CD14-positive monocyte (primary cell): ENCODE measurements around the gene C9. TPM values are rescaled to one million over a fixed set of nuclear protein-coding genes. Genes with fewer than 3 reads are reported as not detected.

Experiments used
- DNase-seq, 3 donors: peaks; one replicate each; pipeline ENCODE4 v3.0.0-alpha.2; 2011 to 2022
- H2AFZ ChIP-seq: 2 replicates; pipeline ENCODE4 v1.6.0; 2012; ENCODE audit warnings: mild to moderate bottlenecking, low read depth, low read length, inconsistent platforms; ENCODE audit not compliant: insufficient read depth, poor library complexity, severe bottlenecking
- H3K27ac ChIP-seq, 2 donors: 1 replicate in 1 of 2; 2 replicates in 1 of 2; pipeline ENCODE4 v1.5.1; 2012 to 2013; ENCODE audit warnings: low read length in 2 of 2, control low read depth in 1 of 2, inconsistent platforms in 1 of 2, low read depth in 1 of 2, mild to moderate bottlenecking in 1 of 2
- H3K27me3 ChIP-seq, 2 donors: one replicate each; pipeline versions ENCODE4 v1.6.0 to v1.6.1; 2011 to 2013; ENCODE audit warnings: low read length in 2 of 2; ENCODE audit not compliant: control insufficient read depth in 2 of 2, insufficient read depth in 2 of 2
- H3K36me3 ChIP-seq, 2 donors: replicated peaks in 1 of 2; 1 replicate in 1 of 2; 2 replicates in 1 of 2; pipeline versions ENCODE4 v1.5.1 to v1.6.1; 2012 to 2013; ENCODE audit warnings: low read length in 2 of 2, control low read depth in 1 of 2, inconsistent platforms in 1 of 2, mild to moderate bottlenecking in 1 of 2; ENCODE audit not compliant: insufficient read depth in 2 of 2, control insufficient read depth in 1 of 2
- H3K4me1 ChIP-seq, 2 donors: 1 replicate in 1 of 2; 2 replicates in 1 of 2; pipeline versions ENCODE4 v1.5.1 to v1.6.1; 2012 to 2013; ENCODE audit warnings: low read length in 2 of 2, control low read depth in 1 of 2, inconsistent platforms in 1 of 2, mild to moderate bottlenecking in 1 of 2, moderate library complexity in 1 of 2; ENCODE audit not compliant: insufficient read depth in 2 of 2, control insufficient read depth in 1 of 2
- H3K4me2 ChIP-seq: replicated peaks from 2 replicates; pipeline ENCODE3; 2012; ENCODE audit warnings: low read length, moderate library complexity, mild to moderate bottlenecking; ENCODE audit not compliant: poor library complexity, severe bottlenecking; ENCODE audit errors: extremely low read depth
- H3K4me3 ChIP-seq, 3 experiments: fragments of 200-600 bp in 1 of 3; sonication (generic) in 1 of 3; replicated peaks in 1 of 3; 1 replicate in 2 of 3; 2 replicates in 1 of 3; pipeline ENCODE4 v1.5.1; 2011 to 2013; ENCODE audit warnings: low read length in 3 of 3, mild to moderate bottlenecking in 3 of 3, control low read depth in 2 of 3, low read depth in 2 of 3, inconsistent platforms in 1 of 3, moderate library complexity in 1 of 3
- H3K79me2 ChIP-seq: 2 replicates; pipeline ENCODE4 v1.6.0; 2012; ENCODE audit warnings: mild to moderate bottlenecking, control low read depth, inconsistent platforms, low read length, moderate library complexity; ENCODE audit not compliant: insufficient read depth
- H3K9ac ChIP-seq: 2 replicates; pipeline ENCODE4 v1.6.0; 2017; ENCODE audit warnings: low read length, mild to moderate bottlenecking; ENCODE audit not compliant: insufficient read depth, poor library complexity, severe bottlenecking
- H3K9me3 ChIP-seq, 2 donors: replicated peaks in 1 of 2; 1 replicate in 1 of 2; 2 replicates in 1 of 2; pipeline versions ENCODE4 v1.5.1 to v1.6.1; 2012 to 2013; ENCODE audit warnings: low read length in 2 of 2, control low read depth in 1 of 2; ENCODE audit not compliant: control insufficient read depth in 1 of 2, insufficient read depth in 1 of 2
- H4K20me1 ChIP-seq: 2 replicates; pipeline ENCODE4 v1.6.0; 2012; ENCODE audit warnings: mild to moderate bottlenecking, low read length, control low read depth, moderate library complexity; ENCODE audit not compliant: insufficient read depth
- H3K27ac Mint-ChIP-seq, 7 donors: one replicate each; pipeline ENCODE4 v1.8.0; 2020; ENCODE audit warnings: mild to moderate bottlenecking in 7 of 7, mixed read lengths in 7 of 7, moderate library complexity in 6 of 7, inconsistent platforms in 2 of 7
- H3K27me3 Mint-ChIP-seq, 3 donors: one replicate each; pipeline ENCODE4 v1.8.0; 2021 to 2022; ENCODE audit warnings: low read depth in 3 of 3, mild to moderate bottlenecking in 3 of 3, mixed read lengths in 3 of 3, moderate library complexity in 3 of 3, inconsistent platforms in 1 of 3
- H3K36me3 Mint-ChIP-seq, 2 donors: one replicate each; pipeline ENCODE4 v1.8.0; 2020; ENCODE audit warnings: mixed read lengths in 2 of 2, inconsistent platforms in 1 of 2, mild to moderate bottlenecking in 1 of 2
- H3K4me1 Mint-ChIP-seq: one replicate; pipeline ENCODE4 v1.8.0; 2020; ENCODE audit warnings: mild to moderate bottlenecking, mixed read lengths
- H3K4me3 Mint-ChIP-seq, 2 donors: one replicate each; pipeline ENCODE4 v1.8.0; 2020; ENCODE audit warnings: mild to moderate bottlenecking in 2 of 2, mixed read lengths in 2 of 2, moderate library complexity in 1 of 2
- H3K9me3 Mint-ChIP-seq, 7 donors: one replicate each; pipeline ENCODE4 v1.8.0; 2020 to 2022; ENCODE audit warnings: mixed read lengths in 7 of 7, mild to moderate bottlenecking in 6 of 7, moderate library complexity in 6 of 7, inconsistent platforms in 2 of 7
- CTCF ChIP-seq: fragments of 200-600 bp; IDR thresholded peaks from one replicate; pipeline ENCODE4 v1.8.0; 2022; ENCODE audit warnings: antibody characterized with exemption, mild to moderate bottlenecking
- WGBS: methylation state at CpG from one replicate; pipeline ENCODE4 v1.1.5; 2013; ENCODE audit warnings: missing lambda C conversion rate; ENCODE audit not compliant: insufficient coverage; 5-methylcytosine and 5-hydroxymethylcytosine counted together
- intact Hi-C, 2 donors: fragments of 100-400 bp; cut with micrococcal nuclease; formaldehyde crosslinking; loops; one replicate each; pipeline versions ENCODE4 v1.15.0 to v1.15.1; 2023
- polyA plus RNA-seq, 3 donors: library from polyadenylated mRNA; depleted of rRNA in 1 of 3; unstranded in 2 of 3; stranded (reverse) in 1 of 3; fragments of 300-500 nt in 2 of 3; fragments of >200 nt in 1 of 3; fragmentation: Illumina TruSeq in 2 of 3; gene quantifications; 1 replicate in 2 of 3; 2 replicates in 1 of 3; pipeline ENCODE4 v1.2.3, GENCODE V29; 2012 to 2021

The C9 gene
- polyA plus RNA-seq, 3 donors, result not detected

GRCh38 chr5:39361306-39361705 lies 3.0 kb downstream of the C9 start:
- intact Hi-C loops, result no loop called here
- Histone ChIP-seq H3K9me3 (no peaks in the 10 kb centered on the region), H3K4me2 (no peak overlapping the region), H3K27ac (no peak overlapping the region), H2AFZ (no peak overlapping the region), H3K4me3 (no peak overlapping the region), H3K79me2 (no peaks in the 10 kb centered on the region), H4K20me1 (no peaks in the 10 kb centered on the region), H3K36me3 (no peaks in the 10 kb centered on the region), H3K4me1 (no peaks in the 10 kb centered on the region), H3K9ac (no peak overlapping the region), H3K27me3 (no peaks in the 10 kb centered on the region)
- DNase-seq, result no peak
- Mint-ChIP-seq H3K9me3 (peaks cover 0 to 8% (median 2%) of the 10 kb centered on the region in 7 donors), H3K27me3 (peaks cover 2 to 3% (median 2%) of the 10 kb centered on the region in 3 donors), H3K4me1 (no peaks in the 10 kb centered on the region), H3K27ac (no peak overlapping the region), H3K36me3 (no peaks in the 10 kb centered on the region), H3K4me3 (no peak overlapping the region)
- WGBS, result no CpG with 5 or more reads among the region's 4 CpGs
- no peak for TF ChIP-seq CTCF

- H3K27ac ChIP-seq, result no peak overlapping the region
- TF ChIP-seq CTCF, result no peak
- DNase-seq, result peak in 1 of 3 donors; percentile 67
- H3K27me3 ChIP-seq, result no peaks in the 10 kb centered on the region
- H3K4me3 Mint-ChIP-seq, result no peak overlapping the region
- no peak overlapping the region for H3K4me2 ChIP-seq
- H3K36me3 ChIP-seq, result no peaks in the 10 kb centered on the region
- no peak overlapping the region for H3K4me3 ChIP-seq
- H3K9ac ChIP-seq, result no peak overlapping the region
- no peak overlapping the region for H2AFZ ChIP-seq
- peaks cover 2 to 3% (median 2%) of the 10 kb centered on the region in 3 donors for H3K27me3 Mint-ChIP-seq
- H4K20me1 ChIP-seq, result no peaks in the 10 kb centered on the region
- no peaks in the 10 kb centered on the region for H3K79me2 ChIP-seq
- WGBS, result no CpG with 5 or more reads among the region's 5 CpGs
- no peaks in the 10 kb centered on the region for H3K36me3 Mint-ChIP-seq
- intact Hi-C loops, result no loop called here
- no peaks in the 10 kb centered on the region for H3K4me1 Mint-ChIP-seq
- H3K9me3 ChIP-seq, result no peaks in the 10 kb centered on the region
- H3K27ac Mint-ChIP-seq, result peak overlapping the region in 1 of 7 donors; percentile 16
- H3K9me3 Mint-ChIP-seq, result peaks cover 0 to 8% (median 2%) of the 10 kb centered on the region in 7 donors
- H3K4me1 ChIP-seq, result no peaks in the 10 kb centered on the region
These were observed 3.7 kb downstream of the C9 start for GRCh38 chr5:39360471-39361111.
